H1 (cell line): Measurements from ENCODE around the gene PASK. TPM values are rescaled to one million over a fixed set of nuclear protein-coding genes. Genes with fewer than 3 reads are reported as not detected.

Experiments
- CTCF ChIA-PET: fragments of 300-600 bp; sonication (Branson Sonifier 250); formaldehyde crosslinking; loops from one replicate; lab custom pipeline; 2021; ENCODE audit not compliant: partially characterized antibody; lab: Charles Lee
- POLR2A ChIA-PET: fragments of 300-600 bp; sonication (Branson Sonifier 250); formaldehyde crosslinking; loops from one replicate; lab custom pipeline; 2021; ENCODE audit warnings: inconsistent platforms; ENCODE audit not compliant: partially characterized antibody; lab: Charles Lee
- DNase-seq, 2 experiments: peaks; one replicate each; pipeline versions ENCODE4 v3.0.0 to v3.0.0-alpha.2; 2010 to 2022; ENCODE audit warnings: low spot score in 2 of 2, low read depth in 1 of 2, mixed read lengths in 1 of 2
- FAIRE-seq: peaks from 2 replicates; lab custom pipeline; 2011; peaks lifted over from hg19 to GRCh38; lab: Jason Lieb, UNC
- H2AFZ ChIP-seq: 2 replicates; pipeline ENCODE4 v1.8.1; 2012; ENCODE audit warnings: low read length, inconsistent platforms
- H2AK5ac ChIP-seq: 2 replicates; pipeline ENCODE4 v1.6.1; 2013; ENCODE audit warnings: low read depth, low read length
- H2BK120ac ChIP-seq: replicated peaks from 2 replicates; pipeline ENCODE3; 2013; ENCODE audit warnings: low read depth, low read length, inconsistent platforms
- H2BK12ac ChIP-seq: 2 replicates; pipeline ENCODE4 v1.6.1; 2013; ENCODE audit warnings: low read depth, low read length
- H2BK15ac ChIP-seq: 2 replicates; pipeline ENCODE4 v1.6.1; 2013; ENCODE audit warnings: low read length
- H2BK20ac ChIP-seq: 2 replicates; pipeline ENCODE4 v1.6.1; 2013; ENCODE audit warnings: low read length
- H2BK5ac ChIP-seq: 2 replicates; pipeline ENCODE4 v1.6.1; 2013; ENCODE audit warnings: low read depth, low read length
- H3K14ac ChIP-seq: 2 replicates; pipeline ENCODE4 v1.6.1; 2013; ENCODE audit warnings: inconsistent platforms; ENCODE audit not compliant: insufficient read length
- H3K18ac ChIP-seq: 2 replicates; pipeline ENCODE4 v1.6.1; 2013; ENCODE audit warnings: low read length; ENCODE audit errors: extremely low read depth
- H3K23ac ChIP-seq: 2 replicates; pipeline ENCODE4 v1.6.1; 2013; ENCODE audit warnings: inconsistent platforms; ENCODE audit not compliant: insufficient read length
- H3K23me2 ChIP-seq: 2 replicates; pipeline ENCODE4 v1.6.1; 2013; ENCODE audit warnings: low read depth, low read length
- H3K27ac ChIP-seq: 2 replicates; pipeline ENCODE4 v1.6.1; 2011; ENCODE audit warnings: low read depth, low read length, inconsistent platforms
- H3K27me3 ChIP-seq, 4 experiments: replicated peaks in 1 of 4; 1 replicate in 1 of 4; 2 replicates in 3 of 4; pipeline versions ENCODE4 v1.6.1 to v1.8.1; 2011 to 2013; ENCODE audit warnings: low read length in 3 of 4, mild to moderate bottlenecking in 3 of 4, inconsistent platforms in 2 of 4, mixed read lengths in 2 of 4, moderate library complexity in 1 of 4; ENCODE audit not compliant: control insufficient read depth in 3 of 4, insufficient read depth in 3 of 4; ENCODE audit errors: extremely low read depth in 1 of 4
- H3K36me3 ChIP-seq, 4 experiments: 2 replicates each; pipeline versions ENCODE4 v1.6.1 to v1.8.1; 2011 to 2013; ENCODE audit warnings: mild to moderate bottlenecking in 4 of 4, low read length in 3 of 4, moderate library complexity in 2 of 4, control low read depth in 1 of 4, inconsistent platforms in 1 of 4; ENCODE audit not compliant: insufficient read depth in 4 of 4, control insufficient read depth in 2 of 4
- H3K4ac ChIP-seq: replicated peaks from 2 replicates; pipeline ENCODE3; 2013; ENCODE audit warnings: low read length, low read depth, mixed read lengths, inconsistent platforms; ENCODE audit not compliant: insufficient read length
- H3K4me1 ChIP-seq, 4 experiments: replicated peaks in 1 of 4; 1 replicate in 1 of 4; 2 replicates in 3 of 4; pipeline versions ENCODE4 v1.6.1 to v1.8.1; 2011 to 2013; ENCODE audit warnings: low read length in 3 of 4, inconsistent platforms in 2 of 4, mixed read lengths in 1 of 4; ENCODE audit not compliant: insufficient read depth in 4 of 4, control insufficient read depth in 3 of 4
- H3K4me2 ChIP-seq, 2 experiments: 2 replicates each; pipeline versions ENCODE4 v1.6.1 to v1.8.1; 2011 to 2013; ENCODE audit warnings: low read depth in 2 of 2, low read length in 2 of 2, control low read depth in 1 of 2, inconsistent platforms in 1 of 2, mild to moderate bottlenecking in 1 of 2; ENCODE audit not compliant: insufficient read depth in 1 of 2
- H3K4me3 ChIP-seq, 4 experiments: fragments of 200-600, 300-600 bp in 1 of 4; sonication (generic), shearing (Covaris generic), sonication (Bioruptor Twin) in 1 of 4; 2 replicates each; pipeline versions ENCODE4 v1.5.1 to v1.8.1; 2011 to 2016; ENCODE audit warnings: low read length in 4 of 4, low read depth in 3 of 4, control low read depth in 2 of 4, inconsistent platforms in 2 of 4, mild to moderate bottlenecking in 2 of 4, mixed read lengths in 1 of 4, moderate library complexity in 1 of 4; ENCODE audit not compliant: insufficient read depth in 2 of 4; ENCODE audit errors: extremely low read depth in 1 of 4
- H3K56ac ChIP-seq: replicated peaks from 2 replicates; pipeline ENCODE3; 2013; ENCODE audit warnings: low read depth, mild to moderate bottlenecking, mixed read lengths, low read length, inconsistent platforms; ENCODE audit not compliant: insufficient read length
- H3K79me1 ChIP-seq: 2 replicates; pipeline ENCODE4 v1.6.1; 2013; ENCODE audit warnings: low read depth, low read length, control low read depth
- H3K79me2 ChIP-seq, 2 experiments: 2 replicates each; pipeline versions ENCODE4 v1.6.1 to v1.8.1; 2012 to 2013; ENCODE audit warnings: low read length in 2 of 2, mild to moderate bottlenecking in 2 of 2, inconsistent platforms in 1 of 2; ENCODE audit not compliant: insufficient read depth in 2 of 2, control insufficient read depth in 1 of 2
- H3K9ac ChIP-seq, 4 experiments: replicated peaks in 1 of 4; 1 replicate in 1 of 4; 2 replicates in 3 of 4; pipeline versions ENCODE4 v1.6.1 to v1.8.1; 2011 to 2013; ENCODE audit warnings: low read depth in 3 of 4, low read length in 3 of 4, control low read depth in 2 of 4, mild to moderate bottlenecking in 2 of 4, moderate library complexity in 2 of 4, inconsistent platforms in 1 of 4; ENCODE audit errors: extremely low read depth in 1 of 4
- H3K9me3 ChIP-seq, 2 experiments: 2 replicates each; pipeline versions ENCODE4 v1.6.1 to v1.8.1; 2012 to 2013; ENCODE audit warnings: mild to moderate bottlenecking in 2 of 2, moderate library complexity in 2 of 2, control low read depth in 1 of 2, inconsistent platforms in 1 of 2, low read depth in 1 of 2, low read length in 1 of 2, mixed read lengths in 1 of 2; ENCODE audit not compliant: insufficient read depth in 2 of 2
- H4K20me1 ChIP-seq, 2 experiments: replicated peaks in 1 of 2; 2 replicates each; pipeline versions ENCODE3 to v1.8.1; 2011 to 2013; ENCODE audit warnings: inconsistent platforms in 2 of 2, low read length in 2 of 2, mild to moderate bottlenecking in 1 of 2; ENCODE audit not compliant: insufficient read depth in 2 of 2, control insufficient read depth in 1 of 2
- H4K5ac ChIP-seq: 2 replicates; pipeline ENCODE4 v1.6.1; 2013; ENCODE audit warnings: low read length, low read depth, mixed read lengths, inconsistent platforms; ENCODE audit not compliant: insufficient read length
- H4K8ac ChIP-seq: 2 replicates; pipeline ENCODE4 v1.8.0; 2013; ENCODE audit warnings: mild to moderate bottlenecking, moderate library complexity, low read length, inconsistent platforms; ENCODE audit not compliant: insufficient read depth; ENCODE audit errors: extremely low read depth
- H4K91ac ChIP-seq: replicated peaks from 2 replicates; pipeline ENCODE3; 2013; ENCODE audit warnings: low read length, mixed read lengths, inconsistent platforms; ENCODE audit not compliant: insufficient read length
- ASH2L ChIP-seq: fragments of 200-600, 300-600 bp; sonication (generic); IDR thresholded peaks from one replicate; pipeline ENCODE4 v1.7.1; 2017; ENCODE audit warnings: low read length
- CHD1 ChIP-seq: IDR thresholded peaks from 2 replicates; pipeline ENCODE4 v1.6.1; 2012; ENCODE audit warnings: low read depth, low read length, improper control_type of control experiment
- CTBP2 ChIP-seq: IDR thresholded peaks from 2 replicates; pipeline ENCODE4 v1.7.0; 2011; ENCODE audit warnings: borderline replicate concordance, mild to moderate bottlenecking, moderate library complexity, mixed read lengths, low read length; ENCODE audit not compliant: insufficient read depth, insufficient read length
- CTCF ChIP-seq, 3 experiments: IDR thresholded peaks; 1 replicate in 2 of 3; 2 replicates in 1 of 3; pipeline versions ENCODE4 v1.5.1 to v1.6.1; 2011; ENCODE audit warnings: low read length in 3 of 3, mild to moderate bottlenecking in 3 of 3, inconsistent platforms in 2 of 3, low read depth in 1 of 3, moderate library complexity in 1 of 3; ENCODE audit not compliant: insufficient read depth in 1 of 3; ENCODE audit errors: control extremely low read depth in 1 of 3
- EZH2 ChIP-seq: fragments of 200-600 bp; sonication (generic); IDR thresholded peaks from 2 replicates; pipeline ENCODE4 v1.7.1; 2012; ENCODE audit warnings: low read depth, mild to moderate bottlenecking, moderate library complexity, low read length, inconsistent platforms; ENCODE audit not compliant: severe bottlenecking
- JUN ChIP-seq: IDR thresholded peaks from 2 replicates; pipeline ENCODE4 v1.6.1; 2011; ENCODE audit warnings: low read depth, mild to moderate bottlenecking, improper control_type of control experiment, low read length
- RNF2 ChIP-seq: fragments of 200-900, 300-1000 bp; sonication (generic); IDR thresholded peaks from 2 replicates; pipeline ENCODE4 v1.7.1; 2016; ENCODE audit warnings: borderline replicate concordance, low read depth, mild to moderate bottlenecking, antibody characterized with exemption, low read length; ENCODE audit not compliant: poor library complexity, severe bottlenecking; ENCODE audit errors: missing control alignments
- TCF12 ChIP-seq: IDR thresholded peaks from 2 replicates; pipeline ENCODE4 v1.6.1; 2011; ENCODE audit warnings: low read depth, mild to moderate bottlenecking, low read length
- TEAD4 ChIP-seq: IDR thresholded peaks from 2 replicates; pipeline ENCODE4 v1.6.1; 2012; ENCODE audit warnings: low read depth, low read length, inconsistent platforms, mixed read lengths
- WGBS, 2 experiments: shearing (Covaris generic) in 1 of 2; methylation state at CpG; one replicate each; pipeline versions ENCODE4 v1.1.6 to v1.1.7; 2013 to 2015; ENCODE audit warnings: low lambda C conversion rate in 2 of 2, mixed read lengths in 2 of 2, inconsistent platforms in 1 of 2, low coverage in 1 of 2, missing lambda C conversion rate in 1 of 2; ENCODE audit not compliant: insufficient replicate concordance in 2 of 2, insufficient coverage in 1 of 2, insufficient read length in 1 of 2; ENCODE audit errors: extremely low coverage in 1 of 2, missing lambda C conversion rate in 1 of 2; 5-methylcytosine and 5-hydroxymethylcytosine counted together
- polyA plus RNA-seq, 7 experiments: library from polyadenylated mRNA; depleted of rRNA in 3 of 7; stranded (reverse) in 5 of 7; unstranded in 2 of 7; fragments of >200 nt in 5 of 7; fragments of 200-250 nt in 2 of 7; gene quantifications; 1 replicate in 5 of 7; 2 replicates in 1 of 7; 4 replicates in 1 of 7; pipeline versions ENCODE4 v1.2.1 to v1.2.3, GENCODE V29; 2011 to 2013; ENCODE audit warnings: missing spikeins in 2 of 7, mixed read lengths in 2 of 7
- total RNA-seq: library from RNA; stranded (reverse); fragmentation: NEBNext Ultra II Directional; extraction: Animal tissue kit (Norgen Biotek cat#: 25700); gene quantifications from 2 replicates; pipeline ENCODE4 v1.2.1, GENCODE V29; 2021

PASK gene
- total and polyA plus RNA-seq, 2 of the 8 experiments (the other 6 are each of a cell fraction or from before 2014, with no cell fraction given): 20.5 to 66.1 TPM

- H3K27ac ChIP-seq: no peak overlapping the region
- no peak overlapping the region for H4K5ac ChIP-seq
- CTCF ChIA-PET: no interaction called here
- H2BK5ac ChIP-seq: no peak overlapping the region
- no peak overlapping the region for H4K8ac ChIP-seq
- H3K14ac ChIP-seq: no peak overlapping the region
- WGBS, 2 experiments: 90% methylated on average over 14 of the region's 14 CpGs; no CpG with 5 or more reads in 1 of the 2 experiments
- H3K4me1 ChIP-seq: no peaks in the 10 kb centered on the region
- no peak overlapping the region for H3K18ac ChIP-seq
- H3K79me2 ChIP-seq: no peaks in the 10 kb centered on the region
- no peak overlapping the region for H3K23ac ChIP-seq
- no peak overlapping the region for H3K4ac ChIP-seq
- H3K4me2 ChIP-seq: no peak overlapping the region
- H2BK120ac ChIP-seq: no peak overlapping the region
- H2BK15ac ChIP-seq: no peak overlapping the region
- POLR2A ChIA-PET: interaction anchor here (1.0 kb wide), 1 partner anchor 568 kb away, joined by 3 read pairs; no protein-coding TSS in a partner anchor
- H3K9ac ChIP-seq: no peak overlapping the region
- FAIRE-seq (no peak), DNase-seq (no peak)
- H3K27me3 ChIP-seq: no peaks in the 10 kb centered on the region
- H3K9me3 ChIP-seq: no peaks in the 10 kb centered on the region
- H4K91ac ChIP-seq: no peak overlapping the region
- no peaks in the 10 kb centered on the region; the same call in 1 of the 2 replicates for H3K79me1 ChIP-seq
- no peak overlapping the region for H2BK20ac ChIP-seq
- no peak overlapping the region for H2AK5ac ChIP-seq
- H2AFZ ChIP-seq: no peak overlapping the region
- H3K4me3 ChIP-seq: no peak overlapping the region
- no peak overlapping the region for H2BK12ac ChIP-seq
- H3K23me2 ChIP-seq: no peaks in the 10 kb centered on the region
- no peak overlapping the region for H3K56ac ChIP-seq
- H4K20me1 ChIP-seq: peaks cover 0 to 5% of the 10 kb centered on the region in 2 experiments
- H3K36me3 ChIP-seq: peaks cover 2 to 21% (median 12%) of the 10 kb centered on the region in 4 experiments; a peak in 7 of 8 replicates
- no peak for TF ChIP-seq CTCF (IDR thresholded peaks at IDR 0.05; ENCODE audit: control extremely low read depth in 1 of 3, insufficient read depth in 1 of 3, low read depth in 1 of 3, low read length in 3 of 3)
- no peak for TF ChIP-seq CTBP2
- no peak for TF ChIP-seq RNF2
- no peak for TF ChIP-seq CHD1
- TF ChIP-seq EZH2: no peak
- TF ChIP-seq TEAD4: no peak
- no peak for TF ChIP-seq JUN
- TF ChIP-seq TCF12: no peak
- no peak for TF ChIP-seq ASH2L
Measured at GRCh38 chr2:241132538-241133435, 16.5 kb downstream of the PASK start.
